Measurements from ENCODE around the gene TBL1X. TPM values are rescaled to one million over a fixed set of nuclear protein-coding genes. Genes with fewer than 3 reads are reported as not detected.

The TBL1X gene
- total and polyA plus RNA-seq, 12 donors: 5.0 to 256 (median 28.1) TPM

DNA sequence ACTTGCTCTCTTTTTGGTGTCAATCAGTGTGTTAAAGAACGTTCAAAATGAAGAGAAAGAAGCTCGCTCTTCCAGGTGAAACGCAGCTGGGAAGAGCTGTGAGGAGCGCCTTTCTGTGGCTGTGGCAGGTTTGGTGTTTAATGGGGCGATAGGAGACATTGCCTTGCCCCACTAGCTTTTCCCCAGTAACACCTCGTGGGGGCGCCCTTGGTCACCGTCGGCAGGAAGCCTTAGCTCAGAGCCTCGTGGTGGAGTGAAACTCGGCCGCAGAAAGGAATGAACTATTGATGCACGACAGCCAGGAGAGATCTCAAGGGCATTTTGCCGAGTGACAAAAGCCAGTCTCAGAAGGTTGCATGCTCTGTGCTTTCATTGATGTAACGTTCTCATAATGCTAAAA, 235.7 kb downstream of the TBL1X start:
- TF ChIP-seq, protein P1, sequence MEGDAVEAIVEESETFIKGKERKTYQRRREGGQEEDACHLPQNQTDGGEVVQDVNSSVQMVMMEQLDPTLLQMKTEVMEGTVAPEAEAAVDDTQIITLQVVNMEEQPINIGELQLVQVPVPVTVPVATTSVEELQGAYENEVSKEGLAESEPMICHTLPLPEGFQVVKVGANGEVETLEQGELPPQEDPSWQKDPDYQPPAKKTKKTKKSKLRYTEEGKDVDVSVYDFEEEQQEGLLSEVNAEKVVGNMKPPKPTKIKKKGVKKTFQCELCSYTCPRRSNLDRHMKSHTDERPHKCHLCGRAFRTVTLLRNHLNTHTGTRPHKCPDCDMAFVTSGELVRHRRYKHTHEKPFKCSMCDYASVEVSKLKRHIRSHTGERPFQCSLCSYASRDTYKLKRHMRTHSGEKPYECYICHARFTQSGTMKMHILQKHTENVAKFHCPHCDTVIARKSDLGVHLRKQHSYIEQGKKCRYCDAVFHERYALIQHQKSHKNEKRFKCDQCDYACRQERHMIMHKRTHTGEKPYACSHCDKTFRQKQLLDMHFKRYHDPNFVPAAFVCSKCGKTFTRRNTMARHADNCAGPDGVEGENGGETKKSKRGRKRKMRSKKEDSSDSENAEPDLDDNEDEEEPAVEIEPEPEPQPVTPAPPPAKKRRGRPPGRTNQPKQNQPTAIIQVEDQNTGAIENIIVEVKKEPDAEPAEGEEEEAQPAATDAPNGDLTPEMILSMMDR (IDR thresholded peaks at IDR 0.05): no peak
- no peak for TF ChIP-seq POLR2A (IDR thresholded peaks at IDR 0.05)
- Histone ChIP-seq H3K9me3 (replicated peaks in 1 of 3) (no peaks in the 10 kb centered on the region), H3K27me3 (no peaks in the 10 kb centered on the region), H3K4me3 (no peak overlapping the region), H3K36me3 (replicated peaks in 1 of 2) (no peaks in the 10 kb centered on the region), H3K27ac (no peak overlapping the region), H3K4me1 (replicated peaks in 1 of 2) (peaks cover 0 to 7% of the 10 kb centered on the region in 2 donors)
- intact Hi-C loops (cut with DNase I): no loop called here
- 80 to 93% (median 87%) methylated on average over 6 to 15 of the region's 15 CpGs for WGBS, 4 donors
- no peak for DNase-seq

DNA sequence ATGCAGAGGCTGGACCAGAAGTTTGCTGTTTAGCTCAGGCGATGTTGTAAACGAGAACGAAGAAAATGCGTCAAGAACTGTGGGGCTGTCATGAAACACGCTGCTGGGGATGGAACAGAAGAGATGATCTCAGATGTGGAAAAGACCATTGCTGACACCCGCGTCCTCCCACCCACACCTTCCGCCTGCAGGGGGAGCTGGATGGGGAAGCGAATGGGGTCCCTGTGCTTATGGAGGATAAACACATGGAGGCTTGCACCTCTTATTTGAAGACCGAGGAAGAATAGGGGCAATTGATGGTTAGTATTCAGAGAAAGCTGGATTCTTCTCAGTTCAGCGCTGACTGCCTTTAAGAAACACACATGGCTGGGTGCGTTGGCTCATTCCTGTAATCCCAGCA, 236.9 kb downstream of the TBL1X start:
- WGBS, 4 donors: 93 to 97% (median 95%) methylated on average over 9 to 12 of the region's 12 CpGs

DNA sequence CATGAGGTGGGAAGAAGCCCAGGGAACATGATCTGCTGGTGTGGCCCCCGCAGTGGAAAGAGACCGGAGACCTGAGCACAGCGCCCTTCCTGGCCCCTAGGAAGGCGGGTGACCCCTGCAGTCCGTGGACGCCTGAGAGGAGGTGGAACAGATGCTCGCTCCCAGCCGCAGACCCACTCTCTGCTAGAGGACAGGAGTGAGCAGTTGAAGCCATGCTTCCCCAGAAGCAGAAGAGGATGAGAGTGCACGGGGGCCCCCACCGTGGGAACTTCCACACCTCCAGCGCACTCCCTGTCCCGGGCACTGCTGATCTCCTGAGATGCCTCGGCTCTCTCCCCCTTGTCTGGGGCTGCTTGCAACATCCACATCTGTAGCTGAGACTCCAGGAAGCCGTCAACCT, 238.5 kb downstream of the TBL1X start:
- 87 to 94% (median 94%) methylated on average over 9 to 14 of the region's 14 CpGs; no CpG with 5 or more reads in 1 of the 4 donors for WGBS, 4 donors

More for the DNA sequence above, 236.9 kb downstream of the TBL1X start:
- no peak overlapping the region for H3K4me3 ChIP-seq
- no peaks in the 10 kb centered on the region for H3K9me3 ChIP-seq (replicated peaks in 1 of 3)
- H3K36me3 ChIP-seq (replicated peaks in 1 of 2): no peaks in the 10 kb centered on the region
- DNase-seq: no peak
- intact Hi-C loops (cut with DNase I): no loop called here
- H3K4me1 ChIP-seq (replicated peaks in 1 of 2): peaks cover 0 to 2% of the 10 kb centered on the region in 2 donors
- H3K27me3 ChIP-seq: no peaks in the 10 kb centered on the region
- H3K27ac ChIP-seq: no peak overlapping the region
- TF ChIP-seq, protein P1 (IDR thresholded peaks at IDR 0.05): no peak
- TF ChIP-seq POLR2A (IDR thresholded peaks at IDR 0.05): no peak

DNA sequence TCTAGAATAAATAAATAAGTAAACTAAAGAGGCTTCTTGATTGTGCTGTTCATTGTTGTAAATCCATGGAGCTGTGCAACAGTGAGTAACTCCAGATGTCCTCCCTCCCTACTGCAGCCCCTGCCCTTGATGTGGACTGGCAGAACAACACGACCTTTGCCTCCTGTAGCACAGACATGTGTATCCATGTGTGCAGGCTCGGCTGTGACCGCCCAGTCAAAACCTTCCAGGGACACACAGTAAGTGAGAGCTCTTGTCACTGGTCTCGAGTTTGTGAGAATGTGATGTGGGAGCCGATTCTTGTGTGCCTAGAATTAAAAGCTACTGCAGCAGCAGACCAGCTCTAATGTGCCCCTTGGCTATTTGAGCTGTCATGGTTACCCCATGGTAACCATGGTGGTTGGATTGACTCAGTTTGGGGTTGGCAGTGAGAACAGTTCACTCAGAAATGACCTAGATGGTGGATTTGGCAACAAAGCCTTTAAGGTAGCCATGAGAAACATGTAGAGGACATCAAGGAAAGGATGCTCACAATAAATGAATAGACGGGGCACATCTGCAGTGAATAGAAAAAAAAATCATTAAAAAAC, 240.1 kb downstream of the TBL1X start:
- TF ChIP-seq, protein P1 (IDR thresholded peaks at IDR 0.05): no peak
- no peak for TF ChIP-seq POLR2A (IDR thresholded peaks at IDR 0.05)
- Histone ChIP-seq H3K4me1 (replicated peaks in 1 of 2) (no peaks in the 10 kb centered on the region), H3K27ac (no peak overlapping the region), H3K9me3 (replicated peaks in 1 of 3) (no peaks in the 10 kb centered on the region), H3K4me3 (no peak overlapping the region), H3K36me3 (replicated peaks in 1 of 2) (peaks cover 0 to 4% of the 10 kb centered on the region in 2 donors), H3K27me3 (no peaks in the 10 kb centered on the region)
- intact Hi-C loops (cut with DNase I): no loop called here
- 81 to 94% (median 90%) methylated on average over 1 to 6 of the region's 6 CpGs for WGBS, 4 donors
- DNase-seq: no peak

More for the DNA sequence above, 238.5 kb downstream of the TBL1X start:
- Histone ChIP-seq H3K4me3 (no peak overlapping the region), H3K36me3 (replicated peaks in 1 of 2) (no peaks in the 10 kb centered on the region), H3K4me1 (replicated peaks in 1 of 2) (no peaks in the 10 kb centered on the region), H3K27ac (no peak overlapping the region), H3K27me3 (no peaks in the 10 kb centered on the region), H3K9me3 (replicated peaks in 1 of 3) (no peaks in the 10 kb centered on the region)
- TF ChIP-seq POLR2A (IDR thresholded peaks at IDR 0.05): no peak
- TF ChIP-seq, protein P1 (IDR thresholded peaks at IDR 0.05): no peak
- DNase-seq: no peak
- intact Hi-C loops (cut with DNase I): no loop called here

Measured in adrenal gland (tissue), 12 donors.